Stimulated activated CD4-positive, alpha-beta T cell treated with anti-CD3 and anti-CD28 coated beads, Interleukin-2, amount 100 ng/mL, for 24 hours (primary cell): ENCODE measurements around the gene TSPAN1.

Experiments used
- DNase-seq, 2 donors: peaks; one replicate each; pipeline ENCODE4 v3.0.0-alpha.2; 2020

TSPAN1 gene, protein sequence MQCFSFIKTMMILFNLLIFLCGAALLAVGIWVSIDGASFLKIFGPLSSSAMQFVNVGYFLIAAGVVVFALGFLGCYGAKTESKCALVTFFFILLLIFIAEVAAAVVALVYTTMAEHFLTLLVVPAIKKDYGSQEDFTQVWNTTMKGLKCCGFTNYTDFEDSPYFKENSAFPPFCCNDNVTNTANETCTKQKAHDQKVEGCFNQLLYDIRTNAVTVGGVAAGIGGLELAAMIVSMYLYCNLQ

DNA sequence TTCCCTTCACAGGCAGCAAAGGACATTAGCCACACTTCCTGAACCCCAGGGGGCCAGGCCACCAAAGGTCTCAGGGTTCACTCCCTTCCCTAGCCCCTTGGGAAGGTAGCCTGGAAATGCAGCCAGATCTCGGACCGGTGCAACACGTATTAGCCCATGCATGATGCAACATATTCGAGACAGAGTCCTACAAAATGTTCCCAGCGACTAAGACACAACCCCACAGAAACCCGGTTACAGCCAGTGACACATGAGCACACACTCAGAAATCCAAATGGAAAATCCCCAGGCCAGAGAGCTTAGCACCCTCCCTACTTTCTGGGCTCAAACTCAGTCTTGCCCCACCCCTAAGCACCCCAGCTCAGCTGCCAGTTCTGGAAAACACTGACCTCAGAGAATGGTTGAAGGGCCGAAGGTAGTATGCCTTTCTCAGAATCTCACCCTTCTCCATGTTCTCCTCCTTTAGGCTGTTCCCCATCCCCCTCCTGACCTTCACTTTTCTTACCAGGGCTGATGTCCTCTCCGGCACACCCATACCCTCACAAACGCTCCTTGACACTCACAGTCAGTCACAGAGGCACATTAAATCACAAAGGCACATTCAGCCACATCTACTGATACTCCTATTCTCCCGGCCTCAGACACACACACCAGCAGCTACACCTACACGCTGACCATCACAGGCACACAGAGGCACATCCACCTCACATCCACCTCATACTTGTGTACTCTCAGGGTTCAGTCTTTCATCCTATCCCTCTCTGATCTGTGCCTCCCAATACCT, at the start of gene TSPAN1:
TSS of gene TSPAN1 (plus strand) at position 640 of the 784 bp plus-strand sequence. CDS start 6,021 bp downstream, outside the sequence.
- DNase-seq: no peak

DNA sequence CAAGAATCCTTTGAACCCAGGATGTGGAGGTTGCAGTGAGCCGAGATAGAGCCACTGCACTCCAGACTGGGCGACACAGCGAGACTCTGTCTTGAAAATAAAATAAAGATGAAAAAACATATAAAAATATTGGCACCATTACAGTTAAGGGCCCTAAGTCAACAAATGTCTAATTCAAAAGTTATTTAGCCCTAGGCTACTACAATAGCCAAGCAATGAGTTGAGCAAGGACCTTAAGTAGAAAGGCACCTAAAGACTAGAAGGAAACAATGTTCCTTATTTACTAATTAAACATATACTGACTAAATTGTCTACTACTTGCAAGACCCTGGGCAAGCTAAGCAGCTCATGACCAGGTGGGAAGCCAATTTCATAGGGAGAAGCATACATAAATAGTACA, 46.5 kb upstream of the TSPAN1 start:
- no peak for DNase-seq

DNA sequence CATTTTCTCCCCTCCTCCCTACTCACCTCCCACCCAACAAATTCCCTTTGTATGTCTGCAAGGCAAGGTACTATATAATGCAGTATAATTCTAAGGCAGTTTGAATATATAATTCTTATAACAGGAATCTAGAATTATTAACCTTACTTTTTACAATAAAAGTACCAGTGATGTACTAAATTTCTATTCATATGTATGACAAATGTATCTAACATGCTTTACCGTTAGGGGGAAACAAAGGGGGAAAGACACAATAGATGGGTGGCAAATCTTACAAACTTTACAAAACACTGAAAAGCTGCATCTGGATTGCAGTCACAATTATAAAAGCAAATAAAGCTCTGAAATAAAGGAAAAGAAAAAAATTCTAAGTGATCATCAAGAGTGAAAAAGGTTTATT, 44.8 kb upstream of the TSPAN1 start:
- DNase-seq: no peak

DNA sequence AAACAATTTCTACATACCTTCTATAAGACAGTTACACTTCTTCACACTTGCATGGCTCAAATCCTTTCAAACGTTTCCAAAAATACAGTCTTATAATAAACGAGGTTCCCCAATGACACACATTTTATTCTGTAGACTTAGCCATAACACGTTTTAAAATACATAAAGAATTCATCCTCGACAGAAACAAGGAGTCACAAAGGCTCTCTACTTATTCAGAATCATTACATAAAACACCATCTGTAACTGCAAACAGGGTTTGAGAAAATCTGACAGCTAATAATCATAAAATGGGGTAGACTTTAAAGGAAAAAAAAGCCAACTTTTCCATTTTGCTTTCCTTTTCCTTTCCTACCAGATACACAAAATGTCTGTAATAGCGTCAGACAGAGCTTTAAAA, 44.3 kb upstream of the TSPAN1 start:
- no peak for DNase-seq

DNA sequence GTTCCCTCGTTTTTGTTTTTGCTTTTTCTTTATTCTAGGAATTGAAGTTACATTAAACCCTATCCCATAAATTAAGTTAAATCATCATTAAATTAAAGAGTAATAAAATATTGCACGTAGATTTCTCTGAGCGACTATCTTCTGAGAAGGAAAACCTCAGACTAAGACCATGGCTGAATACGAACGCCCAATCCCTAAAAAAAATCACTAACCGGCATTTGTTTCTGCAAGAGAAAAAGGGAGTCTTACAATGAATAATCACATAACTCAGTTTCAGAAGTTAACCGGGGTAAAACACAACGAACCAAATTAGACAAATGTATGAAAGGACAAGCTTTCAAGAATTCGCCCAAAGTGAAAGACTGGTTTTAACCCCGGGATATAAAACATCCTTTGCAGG, 43.8 kb upstream of the TSPAN1 start:
- no peak for DNase-seq

DNA sequence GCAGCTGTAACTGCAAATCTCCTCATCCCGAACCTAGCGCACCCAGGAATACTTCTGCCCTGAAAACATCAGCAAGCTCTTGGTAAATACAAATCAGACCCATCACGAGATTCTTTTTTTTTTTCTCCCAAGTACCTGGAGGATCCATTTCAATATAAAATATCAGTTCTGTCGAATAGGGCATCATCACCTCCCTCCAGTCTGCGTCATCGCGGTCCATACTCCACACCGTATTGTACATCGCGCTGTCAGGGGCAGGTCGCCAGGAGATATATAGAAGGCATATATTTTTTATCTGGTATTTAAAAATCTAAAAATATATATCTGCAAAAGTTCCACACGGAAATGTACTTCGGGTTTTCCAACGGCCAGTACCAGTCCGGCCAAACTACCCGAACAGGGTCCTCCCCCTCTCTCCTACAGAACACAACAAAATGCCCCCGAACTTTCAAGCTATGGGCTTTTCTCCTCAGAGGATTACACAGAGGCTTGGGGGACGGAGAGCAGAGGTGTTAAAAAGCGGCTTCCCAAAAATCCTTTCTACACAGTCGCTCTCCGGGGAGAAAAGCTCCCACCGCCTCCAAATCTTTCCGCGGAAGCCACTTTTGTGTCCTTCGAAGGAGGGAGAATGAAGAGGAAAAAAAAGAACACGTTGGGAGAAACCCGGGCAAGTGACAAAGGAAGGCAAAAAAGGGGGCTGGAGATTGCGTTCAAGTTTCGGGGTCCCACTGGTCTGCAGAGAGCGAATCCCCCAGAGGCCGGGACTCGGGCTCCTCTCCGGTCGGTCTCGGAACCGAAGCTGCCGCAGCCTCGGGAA, 43.0 kb upstream of the TSPAN1 start:
- peak; percentile 27 to 31 for DNase-seq

DNA sequence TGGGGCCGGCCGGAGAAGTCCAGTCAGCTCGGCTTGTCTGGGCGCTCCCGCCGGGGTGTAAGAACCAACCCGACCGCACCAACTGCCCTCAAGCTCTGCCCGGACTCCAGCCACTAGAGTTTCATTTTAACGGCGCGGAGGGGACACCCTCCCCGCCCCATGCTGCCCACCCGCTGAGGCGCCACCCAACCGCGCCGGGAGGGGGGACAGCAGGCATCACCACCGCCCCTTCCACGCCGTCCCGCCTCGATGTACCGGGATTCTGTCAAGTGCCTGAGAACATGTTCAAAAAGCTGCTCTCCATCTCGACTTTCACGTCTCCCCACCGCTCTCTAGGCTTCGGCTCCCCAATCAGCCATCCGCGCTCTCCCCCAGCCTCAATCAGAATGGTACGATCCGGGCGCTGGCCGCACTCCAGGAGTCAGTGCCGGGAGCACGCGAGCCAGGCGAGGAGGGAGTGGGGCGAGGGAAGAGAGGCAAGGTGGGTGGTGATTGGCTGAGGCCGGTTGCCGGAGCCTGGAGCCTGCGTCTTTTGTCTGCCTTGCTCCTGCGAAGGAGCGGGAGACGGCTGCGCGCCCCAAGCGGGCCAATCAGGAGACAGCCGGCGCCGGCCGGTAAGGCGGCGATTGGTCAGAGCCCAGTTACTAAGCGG, 42.2 kb upstream of the TSPAN1 start, which contains the start of gene PIK3R3:
TSS of gene PIK3R3 (minus strand) at position 101 of the 652 bp plus-strand sequence. CDS start 677 bp downstream, outside the sequence.
- DNase-seq: peak; percentile 90

DNA sequence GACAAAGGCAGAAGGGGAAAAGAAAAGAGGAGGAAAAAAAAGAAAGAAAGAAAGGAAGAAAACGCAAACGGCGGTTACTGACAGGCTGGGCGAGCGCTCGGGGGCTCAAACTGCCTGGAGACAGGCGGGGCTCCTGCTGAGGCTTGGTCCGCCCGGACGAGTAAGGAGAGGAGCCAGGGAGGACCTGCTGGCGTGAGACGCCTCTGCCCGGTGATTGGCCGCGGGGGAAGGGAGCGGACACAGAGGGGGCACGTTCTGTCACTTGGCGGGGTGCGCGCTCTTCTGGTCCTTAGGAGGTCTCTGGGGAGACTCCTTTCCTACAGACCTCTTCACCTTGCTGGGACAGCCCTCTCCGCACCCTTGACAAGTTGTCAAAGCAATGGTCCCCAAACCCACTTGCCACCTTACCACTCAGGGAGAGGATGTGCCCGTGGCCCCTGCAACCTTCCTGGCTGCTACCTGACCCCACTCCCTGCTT, 41.7 kb upstream of the TSPAN1 start:
- DNase-seq: no peak

DNA sequence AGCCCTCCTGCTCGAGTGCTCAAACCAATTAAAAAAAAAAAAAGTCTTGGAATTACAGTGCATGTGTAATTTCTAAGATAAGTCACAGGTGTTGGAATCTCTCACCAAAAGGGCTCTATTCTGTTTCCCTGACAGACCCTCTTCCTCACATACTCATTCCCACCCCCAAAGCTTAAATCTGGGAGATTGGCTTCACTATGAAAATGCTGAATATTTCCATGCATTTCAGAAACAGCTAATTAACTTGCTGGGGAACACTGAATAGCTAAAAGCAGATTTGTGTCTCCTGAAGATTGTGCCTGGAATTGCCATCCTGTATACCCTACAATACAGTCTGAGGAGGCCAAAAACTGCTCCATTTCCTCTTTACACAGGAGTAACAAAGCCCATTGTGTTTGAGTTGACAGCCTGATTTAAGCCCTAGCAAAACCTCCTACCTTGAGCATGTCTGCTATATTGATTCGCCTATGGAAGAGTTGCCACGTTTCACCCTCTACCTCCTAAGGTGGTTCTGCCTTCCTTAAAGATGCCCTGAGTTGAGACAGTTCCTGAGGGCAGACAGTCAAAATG, 41.0 kb upstream of the TSPAN1 start:
- DNase-seq: no peak

DNA sequence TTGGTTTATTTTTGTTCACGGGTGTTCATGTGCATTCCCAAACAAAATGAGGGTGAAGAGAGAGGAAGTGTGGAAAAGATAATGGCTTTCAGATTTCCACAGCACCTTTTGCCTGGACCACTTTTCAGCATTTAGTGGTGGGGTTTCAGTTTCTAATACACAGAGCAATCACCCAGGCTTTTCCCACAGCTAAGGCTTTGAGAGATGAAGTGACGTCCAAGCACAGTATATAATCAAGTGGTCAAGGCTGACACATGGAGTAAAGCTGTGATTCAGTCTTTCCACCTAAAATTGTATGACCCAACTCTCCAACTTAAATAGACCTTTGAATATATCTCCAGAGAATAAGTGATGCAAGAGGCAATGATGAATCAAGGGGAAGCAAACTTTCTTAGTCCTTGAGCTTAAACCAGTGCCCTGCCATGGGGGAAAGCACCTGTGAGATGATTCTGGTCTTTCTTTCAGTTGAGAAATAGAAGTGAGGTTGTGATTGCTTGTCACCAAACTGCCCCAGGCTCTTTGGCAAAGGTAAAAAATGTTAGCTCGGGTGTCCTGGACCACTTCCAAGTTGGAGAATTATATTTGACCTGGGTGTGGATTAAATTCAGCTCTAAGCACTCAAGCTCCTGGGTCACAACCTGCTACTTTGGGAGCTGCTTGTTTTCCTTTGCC, 40.1 kb upstream of the TSPAN1 start:
- DNase-seq: no peak

DNA sequence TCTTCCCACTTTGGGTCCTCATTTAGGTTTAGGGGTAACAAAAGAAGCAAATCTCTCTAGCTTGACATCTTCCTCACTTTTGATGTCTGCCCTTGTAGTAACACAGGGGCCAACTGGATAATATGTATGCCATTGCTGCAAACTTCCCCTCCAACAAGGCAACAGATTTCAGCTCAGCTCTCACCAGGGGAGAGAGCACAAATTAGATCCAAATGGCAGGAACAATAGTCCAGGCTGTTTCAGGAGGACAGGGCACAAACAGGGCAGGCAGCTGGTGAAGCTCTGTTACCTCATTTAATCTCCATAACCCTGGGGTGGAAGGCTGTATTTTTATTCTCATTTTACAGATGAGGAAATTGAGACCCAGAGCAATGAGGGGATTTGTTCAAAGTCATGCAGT, 38.2 kb upstream of the TSPAN1 start:
- no peak for DNase-seq

DNA sequence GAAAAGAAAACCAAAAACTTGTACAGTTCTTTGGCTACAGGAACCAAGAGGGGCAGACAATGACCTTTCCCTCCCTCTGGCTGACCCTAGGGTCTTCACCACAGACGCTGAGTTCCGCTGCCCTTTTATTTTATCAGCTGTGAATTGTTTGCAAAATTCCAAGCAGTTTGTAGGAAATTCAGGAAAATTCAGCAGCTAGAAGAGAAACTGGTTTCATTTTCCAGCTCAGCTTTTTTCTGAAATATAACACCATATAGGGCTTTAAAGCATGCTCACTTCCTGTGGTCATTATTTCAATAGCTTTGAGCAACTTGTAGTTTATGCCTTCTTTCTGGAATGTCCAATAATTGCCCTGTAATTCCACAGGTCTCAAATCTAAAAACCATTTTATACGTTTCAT, 37.0 kb upstream of the TSPAN1 start:
- DNase-seq: no peak

DNA sequence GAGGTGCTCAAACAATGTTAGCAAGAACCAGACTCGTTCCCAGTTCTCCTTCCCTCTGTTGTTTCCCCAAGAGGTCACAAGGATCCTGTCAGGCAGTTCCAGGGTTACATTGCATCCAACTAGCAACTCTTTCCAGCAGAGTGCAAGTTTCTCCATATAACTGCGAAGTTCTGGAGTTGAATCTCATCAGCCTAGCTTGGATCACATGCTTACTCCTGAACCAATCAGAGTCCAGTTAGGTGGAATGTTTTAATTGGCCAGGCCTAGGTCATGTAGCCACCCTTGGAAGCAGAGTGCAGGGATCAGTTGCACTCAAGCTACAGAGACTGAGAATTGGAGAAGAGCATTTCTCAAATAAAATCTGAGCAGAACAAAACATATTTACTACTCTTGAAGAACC, 26.6 kb upstream of the TSPAN1 start:
- DNase-seq: no peak

DNA sequence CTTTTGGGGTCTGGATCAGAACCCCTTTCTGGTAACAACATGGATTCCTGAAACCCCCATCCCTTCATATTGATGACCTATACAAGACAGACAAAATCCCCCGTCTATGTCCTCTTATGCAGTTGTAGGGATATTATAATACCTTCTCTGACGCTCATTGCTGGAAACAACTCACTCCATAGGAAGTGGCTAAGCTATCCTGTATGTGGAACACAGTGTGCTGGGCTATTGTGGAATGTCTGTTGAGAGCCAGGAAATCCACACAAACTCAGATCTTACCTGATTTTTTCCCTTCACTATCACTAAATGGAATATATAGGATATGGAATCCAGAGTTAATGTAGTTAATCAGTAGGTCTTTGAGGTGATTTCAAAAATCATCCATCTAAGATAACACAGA, 24.8 kb upstream of the TSPAN1 start:
- DNase-seq: no peak

DNA sequence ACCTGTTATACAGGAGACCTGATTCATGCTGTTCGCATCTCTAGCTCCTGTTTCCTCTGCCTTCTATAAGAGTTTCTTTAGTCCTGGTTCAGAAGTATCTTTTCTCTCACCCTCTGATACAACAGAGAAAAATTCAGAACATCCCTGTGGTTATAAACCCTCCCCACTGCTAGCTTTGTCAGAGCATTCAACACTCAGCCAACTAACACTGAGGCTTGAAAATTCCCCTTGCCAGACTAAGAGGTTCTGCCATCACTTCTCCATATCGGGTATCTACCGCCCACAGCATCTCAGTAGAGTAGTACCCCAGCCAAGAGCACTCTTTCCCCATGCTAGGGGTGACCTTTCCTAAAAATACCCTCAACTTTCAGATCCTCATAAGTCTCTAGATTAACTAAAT, 22.9 kb upstream of the TSPAN1 start:
- no peak for DNase-seq

DNA sequence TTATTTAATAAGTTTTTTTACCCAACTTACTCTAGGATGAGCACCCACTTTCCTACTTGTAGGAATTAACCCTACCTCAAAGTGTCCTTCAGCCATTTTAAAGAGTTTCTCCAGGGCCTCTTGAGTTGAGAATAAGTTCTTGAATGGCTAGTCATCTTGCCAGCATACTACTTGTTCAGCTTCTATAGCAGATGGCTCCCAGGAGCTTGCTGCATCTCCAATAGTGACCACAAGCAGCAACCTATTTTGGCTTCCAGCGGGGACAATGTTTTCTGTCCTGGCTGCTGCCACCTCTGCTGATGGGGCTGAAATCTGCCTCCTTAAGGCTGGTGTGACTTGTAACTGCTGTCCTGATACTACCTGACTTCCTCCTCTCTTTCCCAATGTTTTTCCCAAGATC, 21.7 kb upstream of the TSPAN1 start:
- DNase-seq: no peak

DNA sequence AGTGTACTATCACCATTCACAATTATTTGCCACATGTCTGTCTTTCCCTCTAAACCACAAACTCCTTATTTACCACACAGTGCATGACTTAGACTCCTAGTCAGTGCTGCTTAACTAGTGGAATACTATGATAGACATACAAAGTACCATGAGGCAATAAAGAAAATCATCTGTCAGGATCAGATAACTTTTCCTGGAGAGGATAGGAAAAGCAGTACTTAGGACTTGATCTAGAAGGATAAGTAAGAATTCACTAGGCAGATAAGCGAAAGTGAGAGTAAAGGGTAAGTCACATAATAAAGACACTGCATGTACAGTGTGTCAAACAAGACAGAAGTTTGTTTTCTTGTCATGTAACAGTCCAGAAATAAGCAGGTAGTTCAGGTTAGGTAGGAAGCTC, 21.2 kb upstream of the TSPAN1 start:
- DNase-seq: no peak

DNA sequence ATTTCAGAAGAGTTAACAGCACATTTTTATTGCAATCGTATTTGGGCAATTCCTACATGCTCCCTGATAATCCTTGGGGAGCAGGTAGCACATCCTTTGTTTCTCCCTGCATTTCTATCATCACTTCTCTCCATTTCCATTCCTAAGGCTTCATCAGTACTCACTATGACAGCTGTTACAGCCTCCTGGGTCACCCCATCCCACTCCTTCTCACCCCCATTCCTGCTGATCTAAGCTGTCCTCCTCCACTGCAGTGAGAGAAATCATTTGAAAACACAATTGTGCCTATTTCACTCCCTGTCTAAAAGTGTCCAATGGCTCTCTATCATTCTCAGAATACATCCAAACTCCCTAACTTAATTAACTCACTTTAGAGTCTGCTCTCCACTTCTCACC, 17.0 kb upstream of the TSPAN1 start:
- no peak for DNase-seq

DNA sequence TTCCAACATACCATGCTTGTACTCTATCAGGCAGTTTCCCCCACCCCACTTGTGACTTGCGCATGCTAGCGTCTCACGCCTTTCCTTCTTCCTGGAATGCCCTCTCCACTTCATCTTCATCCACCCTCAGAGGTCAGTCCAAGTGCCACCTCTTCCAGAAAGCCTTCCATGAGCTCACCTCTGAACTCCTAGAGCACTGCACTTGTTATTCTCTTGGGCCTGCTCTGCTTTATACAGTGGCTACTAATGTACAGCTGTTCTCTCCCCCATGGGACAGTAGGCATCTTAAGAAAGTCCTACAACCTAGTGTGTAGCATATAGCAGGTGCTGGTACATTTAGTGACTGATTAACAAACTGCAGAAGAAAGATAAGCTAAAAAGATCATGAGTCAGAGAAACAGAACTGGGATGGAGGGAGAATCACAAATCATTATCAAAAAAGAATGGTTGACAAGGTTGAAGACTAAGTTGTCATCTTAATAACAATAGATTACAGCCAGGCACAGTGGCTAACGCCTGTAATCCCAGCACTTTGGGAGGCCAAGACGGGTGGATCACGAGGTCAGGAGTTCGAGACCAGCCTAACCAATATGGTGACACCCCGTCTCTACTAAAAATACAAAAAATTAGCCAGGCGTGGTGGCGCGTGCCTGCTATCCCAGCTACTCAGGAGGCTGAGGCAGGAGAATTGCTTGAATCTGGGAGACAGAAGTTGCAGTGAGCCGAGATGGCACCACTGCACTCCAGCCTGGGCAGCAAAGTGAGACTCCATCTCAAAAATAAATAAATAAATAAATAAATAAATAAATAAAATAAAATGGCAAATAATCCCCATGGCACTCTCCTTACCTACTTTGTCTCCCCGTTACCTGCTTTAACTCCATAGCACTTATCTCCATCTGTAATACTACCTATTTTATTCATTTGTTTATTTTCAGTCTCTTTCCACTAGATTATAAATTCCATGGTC, 16.3 kb upstream of the TSPAN1 start:
- DNase-seq: no peak

DNA sequence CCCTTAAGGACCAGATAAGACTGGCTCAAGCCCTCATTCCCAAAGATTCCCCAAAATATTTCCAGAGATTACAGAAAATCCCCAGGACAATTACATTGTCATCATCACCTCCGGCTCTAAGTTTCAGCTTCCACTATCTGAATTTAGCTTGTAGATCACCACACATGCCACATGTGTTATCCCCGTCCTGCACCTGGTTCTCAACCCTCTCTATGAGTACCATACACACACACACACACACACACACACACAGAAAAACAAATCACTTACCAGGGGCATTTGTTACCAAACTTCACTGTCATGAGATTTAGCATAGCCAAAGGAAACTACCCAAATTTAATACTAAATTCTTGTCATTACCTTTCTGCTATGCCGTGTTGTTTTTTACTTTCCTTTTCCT, 15.4 kb upstream of the TSPAN1 start:
- no peak for DNase-seq

DNA sequence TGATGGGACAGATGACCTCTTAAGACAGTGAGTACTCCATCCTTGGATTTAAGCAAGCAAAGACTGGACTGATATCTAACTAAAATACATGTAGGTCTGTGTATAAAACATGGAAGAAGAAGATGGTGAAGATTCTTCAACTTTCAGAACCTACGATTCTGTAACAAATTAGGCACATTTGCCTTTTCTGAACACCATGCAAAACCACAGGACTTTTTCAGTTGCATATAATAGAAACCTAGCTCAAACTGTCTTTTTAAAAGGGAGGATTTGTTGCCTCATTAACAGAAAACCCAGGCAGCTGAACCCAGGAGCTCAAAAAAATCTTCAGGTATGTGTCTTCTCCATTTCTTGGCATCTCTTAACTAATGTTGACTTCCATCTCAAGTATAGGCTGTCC, 14.7 kb upstream of the TSPAN1 start:
- no peak for DNase-seq
